Measurements from ENCODE around the gene MYCBPAP. TPM values are rescaled to one million over a fixed set of nuclear protein-coding genes. Genes with fewer than 3 reads are reported as not detected.

The MYCBPAP gene
- total RNA-seq, 4 donors from 2014 or later: 0.64 to 3.7 (median 2.7) TPM; not detected in 1

DNA sequence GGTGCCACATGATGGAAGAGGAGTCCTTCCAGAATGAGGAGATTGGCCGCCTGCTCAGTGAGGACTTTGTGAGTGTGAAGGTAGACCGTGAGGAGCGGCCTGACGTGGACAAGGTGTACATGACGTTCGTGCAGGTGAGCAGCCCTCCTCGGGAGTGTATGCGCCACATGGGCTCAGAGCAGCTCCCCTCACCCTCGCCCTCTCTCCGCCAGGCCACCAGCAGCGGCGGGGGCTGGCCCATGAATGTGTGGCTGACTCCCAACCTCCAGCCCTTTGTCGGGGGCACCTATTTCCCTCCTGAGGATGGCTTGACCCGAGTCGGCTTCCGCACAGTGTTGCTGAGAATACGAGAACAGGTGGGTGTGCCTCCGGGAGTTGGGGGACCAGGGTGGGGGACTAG lies 40.6 kb downstream of the MYCBPAP start:
- no peaks in the 10 kb centered on the region for H3K36me3 ChIP-seq
- peaks cover 11 to 31% (median 18%) of the 10 kb centered on the region in 4 donors for H3K4me1 ChIP-seq
- in situ Hi-C loops (cut with MboI; ENCODE audit: low pct_ligation_motif_present in 1 of 4, low pct_unique_long_range_greater_than_20kb in 1 of 4, low sequenced_read_pairs in 3 of 4): loop anchor here (10.0 to 25.0 kb wide), 7 partner anchors 64 to 413 kb away; partner anchors contain the start of gene WFIKKN2 (in 2 of the 4)
- intact Hi-C loops (cut with DNase I; ENCODE audit: low total_unique reads): loop anchor here (5.0 to 10.0 kb wide), 3 partner anchors 64 to 293 kb away; no protein-coding TSS in a partner anchor
- TF ChIP-seq POLR2AphosphoS5 (IDR thresholded peaks at IDR 0.05): no peak
- no peak for TF ChIP-seq POLR2A (IDR thresholded peaks at IDR 0.05)
- TF ChIP-seq, protein P1, sequence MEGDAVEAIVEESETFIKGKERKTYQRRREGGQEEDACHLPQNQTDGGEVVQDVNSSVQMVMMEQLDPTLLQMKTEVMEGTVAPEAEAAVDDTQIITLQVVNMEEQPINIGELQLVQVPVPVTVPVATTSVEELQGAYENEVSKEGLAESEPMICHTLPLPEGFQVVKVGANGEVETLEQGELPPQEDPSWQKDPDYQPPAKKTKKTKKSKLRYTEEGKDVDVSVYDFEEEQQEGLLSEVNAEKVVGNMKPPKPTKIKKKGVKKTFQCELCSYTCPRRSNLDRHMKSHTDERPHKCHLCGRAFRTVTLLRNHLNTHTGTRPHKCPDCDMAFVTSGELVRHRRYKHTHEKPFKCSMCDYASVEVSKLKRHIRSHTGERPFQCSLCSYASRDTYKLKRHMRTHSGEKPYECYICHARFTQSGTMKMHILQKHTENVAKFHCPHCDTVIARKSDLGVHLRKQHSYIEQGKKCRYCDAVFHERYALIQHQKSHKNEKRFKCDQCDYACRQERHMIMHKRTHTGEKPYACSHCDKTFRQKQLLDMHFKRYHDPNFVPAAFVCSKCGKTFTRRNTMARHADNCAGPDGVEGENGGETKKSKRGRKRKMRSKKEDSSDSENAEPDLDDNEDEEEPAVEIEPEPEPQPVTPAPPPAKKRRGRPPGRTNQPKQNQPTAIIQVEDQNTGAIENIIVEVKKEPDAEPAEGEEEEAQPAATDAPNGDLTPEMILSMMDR (IDR thresholded peaks at IDR 0.05): no peak
- H3K4me3 ChIP-seq: no peak overlapping the region
- 94% methylated on average over 18 of the region's 18 CpGs; no CpG with 5 or more reads in 1 of the 2 donors for WGBS, 2 donors (ENCODE audit: low coverage in 1 of 2)
- H3K9me3 ChIP-seq: no peaks in the 10 kb centered on the region
- H3K27ac ChIP-seq: no peak overlapping the region
- no peaks in the 10 kb centered on the region for H3K27me3 ChIP-seq
- DNase-seq: no peak

DNA sequence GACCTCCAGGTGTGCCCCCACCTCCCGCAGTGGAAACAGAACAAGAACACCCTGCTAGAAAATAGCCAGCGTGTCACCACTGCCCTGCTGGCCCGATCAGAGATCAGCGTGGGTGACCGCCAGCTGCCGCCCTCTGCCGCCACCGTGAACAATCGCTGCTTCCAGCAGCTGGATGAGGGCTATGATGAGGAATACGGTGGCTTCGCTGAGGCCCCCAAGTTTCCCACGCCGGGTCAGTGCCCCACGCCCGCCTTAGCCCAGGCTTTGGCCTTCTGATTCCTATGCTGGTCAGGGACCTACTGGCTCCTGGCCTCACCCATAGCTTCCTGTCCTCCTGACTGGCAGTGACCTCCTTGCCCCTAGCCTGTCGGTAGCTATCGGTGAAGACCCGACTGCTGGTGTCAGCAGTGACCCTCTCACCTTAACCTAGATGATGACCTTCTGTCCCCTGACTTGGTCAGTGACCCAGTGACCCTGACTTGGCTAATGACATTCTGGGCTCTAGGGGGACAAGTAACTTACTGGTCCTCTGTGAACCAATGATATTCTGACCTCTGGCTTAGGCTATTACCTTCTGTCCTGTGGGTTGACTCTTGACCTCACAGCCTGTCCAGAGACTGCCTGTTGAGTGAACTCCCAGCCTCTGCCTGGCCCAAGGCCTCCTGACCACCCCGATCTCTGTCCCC lies 41.2 kb downstream of the MYCBPAP start:
- H3K27ac ChIP-seq: no peak overlapping the region
- peaks cover 11 to 26% (median 16%) of the 10 kb centered on the region in 4 donors for H3K4me1 ChIP-seq
- H3K4me3 ChIP-seq: no peak overlapping the region
- intact Hi-C loops (cut with DNase I; ENCODE audit: low total_unique reads) (loop anchor here (5.0 to 10.0 kb wide), 3 partner anchors 65 to 293 kb away; no protein-coding TSS in a partner anchor), in situ Hi-C loops (cut with MboI; ENCODE audit: low pct_ligation_motif_present in 1 of 4, low pct_unique_long_range_greater_than_20kb in 1 of 4, low sequenced_read_pairs in 3 of 4) (loop anchor here (10.0 to 25.0 kb wide), 7 partner anchors 65 to 413 kb away; partner anchors contain the start of gene WFIKKN2 (in 2 of the 4))
- WGBS, 2 donors (ENCODE audit: low coverage in 1 of 2): 95 to 100% methylated on average over 1 to 19 of the region's 19 CpGs
- H3K36me3 ChIP-seq: no peaks in the 10 kb centered on the region
- DNase-seq: no peak
- TF ChIP-seq EP300 (IDR thresholded peaks at IDR 0.05; ENCODE audit: low read depth): no peak
- TF ChIP-seq POLR2AphosphoS5 (IDR thresholded peaks at IDR 0.05): no peak
- TF ChIP-seq POLR2A (IDR thresholded peaks at IDR 0.05): no peak
- TF ChIP-seq, protein P1 (IDR thresholded peaks at IDR 0.05): no peak
- no peaks in the 10 kb centered on the region for H3K27me3 ChIP-seq
- H3K9me3 ChIP-seq: no peaks in the 10 kb centered on the region

DNA sequence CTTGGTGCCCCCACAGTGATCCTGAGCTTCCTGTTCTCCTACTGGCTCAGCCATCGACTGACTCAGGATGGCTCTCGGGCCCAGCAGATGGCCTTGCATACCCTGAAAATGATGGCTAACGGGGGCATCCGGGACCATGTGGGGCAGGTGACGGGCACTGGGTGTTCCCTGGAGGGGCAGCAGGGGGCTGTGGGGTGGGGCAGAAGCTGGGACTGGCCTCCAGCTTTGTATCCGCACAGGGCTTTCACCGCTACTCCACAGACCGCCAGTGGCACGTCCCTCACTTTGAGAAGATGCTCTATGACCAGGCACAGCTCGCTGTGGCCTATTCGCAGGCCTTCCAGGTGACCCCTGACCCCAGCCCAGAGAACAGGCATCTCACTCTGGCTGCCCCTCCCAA lies 41.7 kb downstream of the MYCBPAP start:
- H3K9me3 ChIP-seq: no peaks in the 10 kb centered on the region
- DNase-seq: no peak
- intact Hi-C loops (cut with DNase I; ENCODE audit: low total_unique reads) (loop anchor here (5.0 to 10.0 kb wide), 4 partner anchors 65 to 292 kb away; no protein-coding TSS in a partner anchor), in situ Hi-C loops (cut with MboI; ENCODE audit: low pct_ligation_motif_present in 1 of 4, low pct_unique_long_range_greater_than_20kb in 1 of 4, low sequenced_read_pairs in 3 of 4) (loop anchor here (10.0 to 25.0 kb wide), 8 partner anchors 65 to 412 kb away; partner anchors contain the start of genes WFIKKN2 (in 2 of the 4) and ABCC3 (in 1 of the 4))
- TF ChIP-seq POLR2AphosphoS5 (IDR thresholded peaks at IDR 0.05) (no peak), POLR2A (IDR thresholded peaks at IDR 0.05) (no peak), EP300 (IDR thresholded peaks at IDR 0.05; ENCODE audit: low read depth) (no peak)
- TF ChIP-seq, protein P1 (IDR thresholded peaks at IDR 0.05): no peak
- no peak overlapping the region for H3K4me3 ChIP-seq
- no peak overlapping the region for H3K27ac ChIP-seq
- H3K4me1 ChIP-seq: peaks cover 11 to 22% (median 16%) of the 10 kb centered on the region in 4 donors
- H3K27me3 ChIP-seq: no peaks in the 10 kb centered on the region
- H3K36me3 ChIP-seq: no peaks in the 10 kb centered on the region
- WGBS, 2 donors (ENCODE audit: low coverage in 1 of 2): 95% methylated on average over 10 of the region's 11 CpGs; no CpG with 5 or more reads in 1 of the 2 donors

DNA sequence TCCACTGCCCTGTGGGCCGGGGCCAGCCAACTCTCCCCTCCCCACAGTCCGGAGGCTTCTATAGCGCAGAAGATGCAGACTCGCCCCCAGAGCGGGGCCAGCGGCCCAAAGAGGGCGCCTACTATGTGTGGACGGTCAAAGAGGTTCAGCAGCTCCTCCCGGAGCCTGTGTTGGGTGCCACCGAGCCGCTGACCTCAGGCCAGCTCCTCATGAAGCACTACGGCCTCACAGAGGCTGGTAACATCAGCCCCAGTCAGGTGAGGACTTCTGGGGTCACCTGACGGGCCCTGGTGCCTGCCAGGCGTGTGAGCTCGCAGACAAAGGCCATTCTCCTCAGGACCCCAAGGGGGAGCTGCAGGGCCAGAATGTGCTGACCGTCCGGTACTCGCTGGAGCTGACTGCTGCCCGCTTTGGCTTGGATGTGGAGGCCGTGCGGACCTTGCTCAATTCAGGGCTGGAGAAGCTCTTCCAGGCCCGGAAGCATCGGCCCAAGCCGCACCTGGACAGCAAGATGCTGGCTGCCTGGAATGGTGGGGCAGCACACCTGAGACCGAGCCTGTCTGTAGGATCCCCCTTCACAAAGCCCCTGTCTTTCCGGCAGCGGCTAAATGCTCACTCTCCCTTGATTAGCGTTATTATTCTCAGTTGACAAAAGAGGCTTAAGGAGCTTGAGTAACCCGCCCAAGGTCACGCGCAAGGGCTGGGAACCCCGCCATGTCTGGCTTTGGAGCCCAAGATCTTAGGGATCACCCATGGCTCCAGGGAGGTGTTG lies 42.6 kb downstream of the MYCBPAP start:
- Histone ChIP-seq H3K27me3 (no peaks in the 10 kb centered on the region), H3K4me1 (peaks cover 11 to 15% (median 14%) of the 10 kb centered on the region in 4 donors), H3K36me3 (peaks cover 0 to 3% (median 0%) of the 10 kb centered on the region in 4 donors), H3K9me3 (no peaks in the 10 kb centered on the region), H3K27ac (no peak overlapping the region), H3K4me3 (no peak overlapping the region)
- in situ Hi-C loops (cut with MboI; ENCODE audit: low pct_ligation_motif_present in 1 of 4, low pct_unique_long_range_greater_than_20kb in 1 of 4, low sequenced_read_pairs in 3 of 4): loop anchor here in 1 of 4 donors (10.0 kb wide), 1 partner anchor 84 kb away; the partner anchor contains the start of gene ABCC3
- intact Hi-C loops (cut with DNase I; ENCODE audit: low total_unique reads): loop anchor here (5.0 kb wide), 1 partner anchor 146 kb away; no protein-coding TSS in a partner anchor
- 53% methylated on average over 24 of the region's 32 CpGs; no CpG with 5 or more reads in 1 of the 2 donors for WGBS, 2 donors (ENCODE audit: low coverage in 1 of 2)
- DNase-seq: peak; percentile 77
- TF ChIP-seq EP300 (IDR thresholded peaks at IDR 0.05; ENCODE audit: low read depth): no peak
- TF ChIP-seq POLR2A (IDR thresholded peaks at IDR 0.05): no peak
- TF ChIP-seq, protein P1 (IDR thresholded peaks at IDR 0.05): peak; percentile 73 to 81 (median 79)

Measured in transverse colon (tissue), 4 donors.